ENCODE data around the gene CGB7. TPM values are rescaled to one million over a fixed set of nuclear protein-coding genes. Genes with fewer than 3 reads are reported as not detected.

Gene CGB7
- total and polyA plus RNA-seq, 10 donors: 0.03 to 0.06 TPM; not detected in 8

GRCh38 chr19:49086296-49086695, 28.7 kb upstream of the CGB7 start:
- WGBS, 5 donors: 47 to 57% (median 55%) methylated on average over 11 of the region's 11 CpGs
- Histone ChIP-seq H3K36me3 (peaks cover 2 to 50% (median 35%) of the 10 kb centered on the region in 6 donors), H3K9me3 (no peaks in the 10 kb centered on the region), H3K27me3 (replicated peaks in 1 of 7) (no peaks in the 10 kb centered on the region), H3K27ac (peak overlapping the region in 5 of 8 donors; percentile 89 to 96 (median 93)), H3K4me3 (peak overlapping the region; percentile 75 to 99 (median 95)), H3K4me1 (peaks cover 21 to 60% (median 41%) of the 10 kb centered on the region in 6 donors)
- DNase-seq: no peak
- intact Hi-C loops (cut with DNase I; ENCODE audit: low total_unique reads): no loop called here
- no peak for TF ChIP-seq POLR2AphosphoS5 (IDR thresholded peaks at IDR 0.05)
- no peak for TF ChIP-seq CTCF (IDR thresholded peaks at IDR 0.05 in 8 of 11, conservative IDR thresholded peaks at IDR 0.05 in 3 of 11)
- TF ChIP-seq POLR2A (IDR thresholded peaks at IDR 0.05): no peak

GRCh38 chr19:49085868-49086232, 28.3 kb upstream of the CGB7 start:
- no peaks in the 10 kb centered on the region for H3K9me3 ChIP-seq
- no peaks in the 10 kb centered on the region for H3K27me3 ChIP-seq (replicated peaks in 1 of 7)
- intact Hi-C loops (cut with DNase I; ENCODE audit: low total_unique reads): no loop called here
- TF ChIP-seq CTCF (IDR thresholded peaks at IDR 0.05 in 8 of 11, conservative IDR thresholded peaks at IDR 0.05 in 3 of 11) (no peak), POLR2AphosphoS5 (IDR thresholded peaks at IDR 0.05) (no peak), POLR2A (IDR thresholded peaks at IDR 0.05) (no peak)
- peaks cover 21 to 58% (median 41%) of the 10 kb centered on the region in 6 donors for H3K4me1 ChIP-seq
- 1 to 2% (median 1%) methylated on average over 14 of the region's 14 CpGs for WGBS, 5 donors
- DNase-seq: no peak
- peaks cover 2 to 46% (median 31%) of the 10 kb centered on the region in 6 donors for H3K36me3 ChIP-seq
- peak overlapping the region; percentile 86 to 96 (median 92) for H3K27ac ChIP-seq
- peak overlapping the region; percentile 75 to 99 (median 95) for H3K4me3 ChIP-seq

- H3K36me3 ChIP-seq: peaks cover 0 to 40% (median 24%) of the 10 kb centered on the region in 6 donors
- peaks cover 21 to 52% (median 41%) of the 10 kb centered on the region in 6 donors for H3K4me1 ChIP-seq
- H3K27ac ChIP-seq: peak within 1 kb of the TSS; percentile 86 to 96 (median 92)
- H3K9me3 ChIP-seq: no peaks in the 10 kb centered on the region
- H3K4me3 ChIP-seq: peak within 1 kb of the TSS; percentile 75 to 99 (median 95)
- H3K27me3 ChIP-seq (replicated peaks in 1 of 7): no peaks in the 10 kb centered on the region
- intact Hi-C loops (cut with DNase I; ENCODE audit: low total_unique reads): no loop called here
- peak; percentile 100 for DNase-seq
- TF ChIP-seq POLR2AphosphoS5 (IDR thresholded peaks at IDR 0.05) (peak; percentile 97 to 98 (median 97)), POLR2A (IDR thresholded peaks at IDR 0.05) (peak; percentile 54 to 87 (median 72)), CTCF (IDR thresholded peaks at IDR 0.05 in 8 of 11, conservative IDR thresholded peaks at IDR 0.05 in 3 of 11) (peak in 6 of 11 experiments; percentile 3 to 62 (median 32))
- 0 to 1% (median 0%) methylated on average over 69 to 89 of the region's 89 CpGs for WGBS, 5 donors
Observed at GRCh38 chr19:49085020-49085867, 27.7 kb upstream of the CGB7 start, which contains the start of gene SNRNP70. Gene SNRNP70 (plus strand): TSS chr19:49085451. CDS start chr19:49086415, 964 bp downstream.
